Smooth muscle cell of trachea (primary cell): Measurements from ENCODE around the gene PLEKHG2. TPM values are rescaled to one million over a fixed set of nuclear protein-coding genes. Genes with fewer than 3 reads are reported as not detected.

ENCODE experiments used
- total RNA-seq: library from RNA; depleted of rRNA; stranded (reverse); fragments of >200 nt; gene quantifications from 2 replicates; pipeline ENCODE4 v1.2.1, GENCODE V29; 2014

PLEKHG2 gene
- total RNA-seq, result 13.1 and 25.5 TPM in 2 replicates

GRCh38 chr19:39412100-39412866, at the start of gene PLEKHG2:
Gene PLEKHG2 (plus strand): TSS chr19:39412669. CDS start chr19:39414087, 1,418 bp downstream.

GRCh38 chr19:39390751-39391437, 21.6 kb upstream of the PLEKHG2 start, which contains the start of the genes MED29 and PAF1:
Gene MED29 (plus strand): TSS chr19:39391378. CDS start chr19:39391423, 45 bp downstream.
Gene PAF1 (minus strand): TSS chr19:39391106. CDS start chr19:39390864, 242 bp downstream.

GRCh38 chr19:39406656-39407409, 5.6 kb upstream of the PLEKHG2 start, which contains the start of gene ZFP36:
Gene ZFP36 (plus strand): TSS chr19:39406847. CDS start chr19:39406905, 58 bp downstream.

GRCh38 chr19:39435499-39436349, 23.3 kb downstream of the PLEKHG2 start, which contains the start of gene RPS16:
Gene RPS16 (minus strand): TSS chr19:39435949. CDS start chr19:39435895, 54 bp downstream.

GRCh38 chr19:39445196-39446111, 33.0 kb downstream of the PLEKHG2 start, which contains the start of gene SUPT5H:
Gene SUPT5H (plus strand): TSS chr19:39445582. CDS start chr19:39445891, 309 bp downstream.

Other genes starting within 250 kb of the PLEKHG2 start
- under 0.01 TPM in 1 of 2 replicates, not detected in the other for gene NCCRP1, start 215.7 kb upstream of the PLEKHG2 start, total RNA-seq
- gene SYCN, start 208.4 kb upstream of the PLEKHG2 start, total RNA-seq, result not detected in 2 replicates
- not detected in 2 replicates for gene IFNL3, start 167.7 kb upstream of the PLEKHG2 start, total RNA-seq
- not detected in 2 replicates for gene IFNL4, start 163.8 kb upstream of the PLEKHG2 start, total RNA-seq
- gene IFNL2, start 144.3 kb upstream of the PLEKHG2 start, total RNA-seq, result not detected in 2 replicates
- not detected in 2 replicates for gene IFNL1, start 116.3 kb upstream of the PLEKHG2 start, total RNA-seq
- gene LRFN1, start 91.8 kb upstream of the PLEKHG2 start, total RNA-seq, result 0.15 and 0.50 TPM in 2 replicates
- not detected in 2 replicates for gene GMFG, start 76.6 kb upstream of the PLEKHG2 start, total RNA-seq
- gene SAMD4B, start 70.2 kb upstream of the PLEKHG2 start, total RNA-seq, result 68.4 and 109 TPM in 2 replicates
- gene PAF1, start 21.6 kb upstream of the PLEKHG2 start, total RNA-seq, result 36.2 and 42.3 TPM in 2 replicates
- gene MED29, start 21.3 kb upstream of the PLEKHG2 start, total RNA-seq, result 17.9 and 34.4 TPM in 2 replicates
- gene ZFP36, start 5.8 kb upstream of the PLEKHG2 start, total RNA-seq, result 7.3 and 8.8 TPM in 2 replicates
- gene RPS16, start 23.3 kb downstream of the PLEKHG2 start, total RNA-seq, result 127 and 236 TPM in 2 replicates
- gene SUPT5H, start 32.9 kb downstream of the PLEKHG2 start, total RNA-seq, result 54.5 and 81.5 TPM in 2 replicates
- gene TIMM50, start 68.2 kb downstream of the PLEKHG2 start, total RNA-seq, result 70.5 and 72.4 TPM in 2 replicates
- under 0.01 and 0.33 TPM in 2 replicates for gene DLL3, start 86.3 kb downstream of the PLEKHG2 start, total RNA-seq
- 0.33 TPM in 1 of 2 replicates, not detected in the other for gene SELENOV, start 102.5 kb downstream of the PLEKHG2 start, total RNA-seq
- 2.6 and 3.3 TPM in 2 replicates for gene EID2B, start 120.2 kb downstream of the PLEKHG2 start, total RNA-seq
- 10.8 and 15.2 TPM in 2 replicates for gene EID2, start 127.5 kb downstream of the PLEKHG2 start, total RNA-seq
- not detected in 2 replicates for gene LGALS13, start 189.9 kb downstream of the PLEKHG2 start, total RNA-seq
- gene LGALS16, start 243.2 kb downstream of the PLEKHG2 start, total RNA-seq, result not detected in 2 replicates